Measurements from ENCODE around the gene RPL41.

RPL41 gene

GRCh38 chr12:56104109-56104814 is 12.2 kb upstream of the RPL41 start, which contains the start of gene PA2G4 (continued):
- TF ChIP-seq ZNF76 (tag by site-specific recombination; IDR thresholded peaks at IDR 0.05; ENCODE audit: borderline replicate concordance, low read depth) (peak; percentile 99), ZNF707 (tag by site-specific recombination; IDR thresholded peaks at IDR 0.05) (no peak), GLIS1 (tag by site-specific recombination; IDR thresholded peaks at IDR 0.05) (peak; percentile 86), ZNF239 (tag by site-specific recombination; IDR thresholded peaks at IDR 0.05) (no peak), ZBTB20 (tag by site-specific recombination; IDR thresholded peaks at IDR 0.05) (peak; percentile 95), ZNF701 (tag by site-specific recombination; IDR thresholded peaks at IDR 0.05) (no peak), ZNF792 (tag by site-specific recombination; IDR thresholded peaks at IDR 0.05) (no peak), ZBTB10 (tag by site-specific recombination; IDR thresholded peaks at IDR 0.05) (no peak; the same call in 1 of the 2 replicates), ZNF202 (tag by site-specific recombination; IDR thresholded peaks at IDR 0.05; ENCODE audit: borderline replicate concordance) (no peak), ZNF18 (tag by site-specific recombination; IDR thresholded peaks at IDR 0.05) (no peak), TCF7L2 (IDR thresholded peaks at IDR 0.05; ENCODE audit: borderline replicate concordance, low read depth, low read length) (no peak), ZNF48 (tag by site-specific recombination; IDR thresholded peaks at IDR 0.05) (no peak), PRDM1 (tag by site-specific recombination; IDR thresholded peaks at IDR 0.05) (peak; percentile 85), ZNF19 (tag by site-specific recombination; IDR thresholded peaks at IDR 0.05; ENCODE audit: low read depth) (no peak), ZNF664 (tag by site-specific recombination; IDR thresholded peaks at IDR 0.05) (no peak), ZNF114 (tag by site-specific recombination; IDR thresholded peaks at IDR 0.05) (no peak), ZNF350 (tag by site-specific recombination; IDR thresholded peaks at IDR 0.05) (no peak), ZNF10 (tag by site-specific recombination; IDR thresholded peaks at IDR 0.05) (no peak), ZNF704 (tag by site-specific recombination; IDR thresholded peaks at IDR 0.05) (no peak), ZNF266 (tag by site-specific recombination; IDR thresholded peaks at IDR 0.05; ENCODE audit: low read depth) (no peak), OSR2 (tag by site-specific recombination; IDR thresholded peaks at IDR 0.05) (no peak), ZNF544 (tag by site-specific recombination; IDR thresholded peaks at IDR 0.05) (no peak), IKZF3 (tag by site-specific recombination; IDR thresholded peaks at IDR 0.05) (peak; percentile 100), ZNF324 (tag by site-specific recombination; IDR thresholded peaks at IDR 0.05) (no peak), EGR2 (tag by site-specific recombination; IDR thresholded peaks at IDR 0.05; ENCODE audit: low read depth) (no peak), ZNF155 (tag by site-specific recombination; IDR thresholded peaks at IDR 0.05) (no peak), ZBTB11 (tag by site-specific recombination; conservative IDR thresholded peaks at IDR 0.05; ENCODE audit: low read depth) (0 out of 2 replicates have a peak, but pooled peaks have one; percentile 59), OVOL3 (tag by site-specific recombination; IDR thresholded peaks at IDR 0.05) (no peak), ZSCAN18 (tag by site-specific recombination; IDR thresholded peaks at IDR 0.05) (no peak), ZNF626 (tag by site-specific recombination; IDR thresholded peaks at IDR 0.05) (no peak), ZNF37A (tag by site-specific recombination; IDR thresholded peaks at IDR 0.05) (no peak), GLI2 (tag by site-specific recombination; IDR thresholded peaks at IDR 0.05; ENCODE audit: borderline replicate concordance, low read depth) (no peak)

Measured in HEK293 (cell line).